ENCODE measurements around the gene BCAS4.

DNA sequence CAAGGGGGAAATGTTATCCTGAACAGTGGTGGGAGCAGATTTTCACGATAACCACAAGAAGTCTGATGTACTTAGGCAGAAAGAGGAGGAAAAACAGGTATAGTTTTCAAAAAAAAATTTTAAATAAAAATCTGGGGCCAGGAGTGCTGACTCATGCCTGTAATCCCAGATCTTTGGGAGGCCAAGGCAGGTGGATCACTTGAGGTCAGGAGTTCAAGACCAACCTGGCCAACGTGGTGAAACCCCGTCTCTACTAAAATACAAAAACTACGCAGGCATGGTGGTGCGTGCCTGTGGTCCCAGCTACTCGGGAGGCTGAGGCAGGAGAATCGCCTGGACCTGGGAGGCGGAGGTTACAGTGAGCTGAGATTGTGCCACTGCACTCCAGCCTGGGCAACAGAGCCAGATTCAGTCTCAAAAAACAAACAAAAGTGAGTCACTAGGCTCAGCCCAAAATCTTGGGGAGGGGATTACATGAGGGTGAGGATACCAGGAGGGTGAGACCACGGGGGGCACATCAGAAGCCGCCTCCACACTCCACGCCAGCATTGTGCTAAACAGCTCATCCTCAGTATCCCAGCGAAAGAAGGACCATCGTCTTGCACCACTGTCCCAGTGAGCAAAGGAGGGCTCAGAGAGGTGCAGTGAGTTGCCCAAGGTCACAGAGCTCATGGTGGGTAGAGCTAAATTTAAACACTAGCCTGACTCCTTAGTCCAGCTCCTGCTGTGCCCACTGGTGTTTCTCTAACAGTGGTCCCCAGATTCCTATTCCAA, 33.7 kb downstream of the BCAS4 start:
- TF ChIP-seq POLR2A (IDR thresholded peaks at IDR 0.05; ENCODE audit: low read length) (no peak), GATA1 (IDR thresholded peaks at IDR 0.05; ENCODE audit: low read depth, low read length) (no peak)
